ENCODE measurements around the gene NHS.

The NHS gene

DNA sequence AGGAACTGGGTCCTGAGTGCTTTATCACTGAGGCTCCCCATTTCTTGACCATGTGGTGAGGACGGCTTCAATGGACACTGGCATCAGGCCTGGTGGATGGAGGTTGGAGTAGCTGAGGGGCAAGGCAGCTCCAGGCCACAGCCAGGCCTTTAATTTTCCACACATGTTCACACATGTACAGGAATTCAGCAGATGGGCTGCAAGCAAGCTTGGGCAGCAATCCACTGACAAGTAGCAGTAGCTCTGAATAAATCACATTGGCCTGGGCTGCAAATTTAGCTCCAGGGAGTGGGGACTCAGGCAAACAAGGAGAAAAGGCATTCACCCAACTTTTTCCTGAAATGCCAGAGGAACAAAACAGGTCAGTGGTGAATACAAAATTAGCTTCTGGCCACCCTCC is 254.5 kb downstream of the NHS start:
- H3K27me3 ChIP-seq, result no peaks in the 10 kb centered on the region
- no peak for DNase-seq
- H3K36me3 ChIP-seq, result no peaks in the 10 kb centered on the region
- no peak overlapping the region for H3K4me3 ChIP-seq
- H3K27ac ChIP-seq, result no peak overlapping the region
- TF ChIP-seq, protein P1, sequence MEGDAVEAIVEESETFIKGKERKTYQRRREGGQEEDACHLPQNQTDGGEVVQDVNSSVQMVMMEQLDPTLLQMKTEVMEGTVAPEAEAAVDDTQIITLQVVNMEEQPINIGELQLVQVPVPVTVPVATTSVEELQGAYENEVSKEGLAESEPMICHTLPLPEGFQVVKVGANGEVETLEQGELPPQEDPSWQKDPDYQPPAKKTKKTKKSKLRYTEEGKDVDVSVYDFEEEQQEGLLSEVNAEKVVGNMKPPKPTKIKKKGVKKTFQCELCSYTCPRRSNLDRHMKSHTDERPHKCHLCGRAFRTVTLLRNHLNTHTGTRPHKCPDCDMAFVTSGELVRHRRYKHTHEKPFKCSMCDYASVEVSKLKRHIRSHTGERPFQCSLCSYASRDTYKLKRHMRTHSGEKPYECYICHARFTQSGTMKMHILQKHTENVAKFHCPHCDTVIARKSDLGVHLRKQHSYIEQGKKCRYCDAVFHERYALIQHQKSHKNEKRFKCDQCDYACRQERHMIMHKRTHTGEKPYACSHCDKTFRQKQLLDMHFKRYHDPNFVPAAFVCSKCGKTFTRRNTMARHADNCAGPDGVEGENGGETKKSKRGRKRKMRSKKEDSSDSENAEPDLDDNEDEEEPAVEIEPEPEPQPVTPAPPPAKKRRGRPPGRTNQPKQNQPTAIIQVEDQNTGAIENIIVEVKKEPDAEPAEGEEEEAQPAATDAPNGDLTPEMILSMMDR (IDR thresholded peaks at IDR 0.05), result no peak
- H3K9me3 ChIP-seq, result no peaks in the 10 kb centered on the region
- peaks cover 0 to 52% (median 4%) of the 10 kb centered on the region in 4 donors for H3K4me1 ChIP-seq
- intact Hi-C loops (cut with DNase I; ENCODE audit: low total_unique reads), result no loop called here

DNA sequence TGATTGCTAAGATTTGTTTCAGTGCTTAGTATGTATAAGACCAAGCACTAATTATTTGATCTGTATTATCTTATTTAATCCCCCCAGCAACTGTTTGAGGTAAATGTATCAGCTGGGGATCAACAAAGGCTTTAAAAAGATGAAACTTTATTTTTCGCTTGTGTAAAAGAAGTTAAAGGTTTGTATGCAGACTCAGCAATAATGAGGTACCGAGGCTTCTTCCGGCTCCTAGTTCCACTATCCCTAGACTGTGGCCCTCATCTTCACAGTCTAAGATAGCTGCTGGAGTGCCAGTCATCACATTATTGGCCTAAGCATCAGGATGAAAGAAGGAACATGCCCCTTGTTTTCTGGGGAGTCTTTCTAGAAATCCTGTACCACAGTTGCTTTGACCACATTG is 256.6 kb downstream of the NHS start:
- Histone ChIP-seq H3K9me3 (no peaks in the 10 kb centered on the region), H3K4me3 (no peak overlapping the region), H3K27me3 (no peaks in the 10 kb centered on the region), H3K36me3 (no peaks in the 10 kb centered on the region), H3K27ac (no peak overlapping the region), H3K4me1 (peaks cover 0 to 56% (median 7%) of the 10 kb centered on the region in 4 donors)
- intact Hi-C loops (cut with DNase I; ENCODE audit: low total_unique reads), result no loop called here
- TF ChIP-seq, protein P1 (IDR thresholded peaks at IDR 0.05), result no peak
- no peak for DNase-seq

DNA sequence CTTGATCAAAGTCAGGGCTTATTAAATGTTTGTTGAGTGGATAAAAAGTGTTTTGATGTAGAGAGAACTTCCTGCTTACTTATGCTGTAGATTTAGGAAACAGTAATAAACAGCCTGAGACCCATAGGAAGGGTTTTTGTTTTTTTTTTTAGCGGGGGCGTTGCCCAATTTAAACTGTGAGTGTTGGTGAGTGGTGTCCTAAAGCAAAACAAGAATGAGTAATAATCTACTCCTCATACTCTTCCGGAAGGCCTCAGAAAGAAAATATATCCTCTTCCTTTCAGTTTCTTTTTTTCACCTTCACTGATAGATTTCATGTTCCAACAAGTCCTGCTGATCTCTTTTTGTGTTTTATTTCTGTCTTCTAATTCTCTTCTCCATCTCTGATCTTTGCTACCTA is 257.9 kb downstream of the NHS start:
- Histone ChIP-seq H3K36me3 (no peaks in the 10 kb centered on the region), H3K9me3 (no peaks in the 10 kb centered on the region), H3K4me1 (peaks cover 0 to 49% (median 5%) of the 10 kb centered on the region in 4 donors), H3K4me3 (no peak overlapping the region), H3K27me3 (no peaks in the 10 kb centered on the region), H3K27ac (peak overlapping the region; percentile 47)
- DNase-seq, result no peak
- TF ChIP-seq, protein P1 (IDR thresholded peaks at IDR 0.05), result no peak
- intact Hi-C loops (cut with DNase I; ENCODE audit: low total_unique reads), result no loop called here

DNA sequence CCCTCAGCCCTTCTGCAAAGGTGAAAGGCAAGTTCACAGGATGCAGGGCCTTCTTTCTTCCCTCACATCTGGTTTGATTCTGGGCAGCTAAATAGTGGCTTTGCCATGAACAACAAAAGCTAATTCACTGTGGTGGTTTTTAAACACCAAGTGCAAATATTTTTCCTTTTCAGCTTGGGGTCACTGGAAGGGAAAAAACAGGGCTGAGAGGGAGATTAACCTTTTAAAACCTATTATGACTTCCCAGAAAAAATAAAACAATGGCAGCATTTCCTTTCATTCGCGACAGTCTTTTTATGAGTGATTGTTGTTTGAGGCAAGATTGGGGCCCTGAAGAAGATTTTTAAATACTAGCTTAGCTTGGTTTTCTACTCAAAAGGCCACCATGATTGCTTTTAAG is 258.5 kb downstream of the NHS start:
- TF ChIP-seq, protein P1 (IDR thresholded peaks at IDR 0.05), result no peak
- Histone ChIP-seq H3K9me3 (no peaks in the 10 kb centered on the region), H3K4me1 (peaks cover 0 to 45% (median 5%) of the 10 kb centered on the region in 4 donors), H3K36me3 (no peaks in the 10 kb centered on the region), H3K27ac (peak overlapping the region; percentile 47), H3K4me3 (no peak overlapping the region), H3K27me3 (no peaks in the 10 kb centered on the region)
- no peak for DNase-seq
- intact Hi-C loops (cut with DNase I; ENCODE audit: low total_unique reads), result no loop called here

DNA sequence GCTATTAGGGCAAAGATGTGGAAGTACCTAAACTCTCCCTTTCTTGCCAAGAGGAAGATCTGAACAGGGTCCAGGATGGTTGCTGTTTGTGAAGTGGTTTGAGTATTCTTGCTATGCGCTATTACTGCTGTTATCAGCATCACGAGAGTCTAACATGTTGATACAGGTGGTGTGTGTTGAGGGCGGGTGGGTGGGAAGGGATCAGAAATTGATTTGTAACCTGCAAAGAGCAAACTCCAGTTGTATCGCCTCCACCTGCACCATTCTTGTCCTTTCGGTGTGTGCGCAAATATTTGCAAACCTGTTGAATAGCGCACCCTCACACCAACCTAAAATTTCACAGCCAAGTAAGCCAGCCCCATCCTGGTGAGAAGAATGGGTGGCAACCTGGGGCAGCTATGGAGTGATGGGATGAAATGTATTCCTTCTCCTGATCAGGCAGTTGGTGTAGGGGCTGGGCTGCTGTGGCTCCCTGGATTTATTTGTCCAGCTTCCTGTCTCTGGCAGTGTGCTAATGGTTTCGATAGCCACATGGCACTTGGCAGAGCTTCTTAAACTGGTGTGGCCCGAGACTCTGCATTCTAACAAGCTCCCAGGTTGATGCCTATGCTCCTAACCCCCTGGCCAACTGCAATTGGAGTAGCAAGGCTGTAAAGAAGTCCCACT is 259.7 kb downstream of the NHS start:
- no peaks in the 10 kb centered on the region for H3K27me3 ChIP-seq
- peaks cover 0 to 45% (median 5%) of the 10 kb centered on the region in 4 donors for H3K4me1 ChIP-seq
- no peaks in the 10 kb centered on the region for H3K36me3 ChIP-seq
- no peak for DNase-seq
- peak overlapping the region in 1 of 2 donors; percentile 47 for H3K27ac ChIP-seq
- intact Hi-C loops (cut with DNase I; ENCODE audit: low total_unique reads), result no loop called here
- no peak overlapping the region for H3K4me3 ChIP-seq
- TF ChIP-seq, protein P1 (IDR thresholded peaks at IDR 0.05), result no peak
- H3K9me3 ChIP-seq, result no peaks in the 10 kb centered on the region
